A549 (cell line): ENCODE measurements around the gene GJA3. TPM values are rescaled to one million over a fixed set of nuclear protein-coding genes. Genes with fewer than 3 reads are reported as not detected.

Experiments
- ATAC-seq, 2 experiments: fragments of 200-7000 bp in 1 of 2; fragments of >200 bp in 1 of 2; cut with Nextera tagmentation in 1 of 2; cut with Tn5 transposase in 1 of 2; 3 replicates each; pipeline versions ENCODE4 v1.8.0 to v1.9.1; 2018 to 2020; ENCODE audit warnings: mild to moderate bottlenecking in 1 of 2, moderate library complexity in 1 of 2
- CTCF ChIA-PET: fragments of 300-600 bp; sonication (Branson Sonifier 250); formaldehyde crosslinking; extraction: SDS; loops from one replicate; lab custom pipeline; 2021; ENCODE audit warnings: antibody characterized with exemption, inconsistent platforms; lab: Yijun Ruan, JAX
- POLR2A ChIA-PET: fragments of 350-600 bp; formaldehyde crosslinking; extraction: SDS; loops from one replicate; lab custom pipeline; 2021; ENCODE audit warnings: antibody characterized with exemption, inconsistent platforms; lab: Yijun Ruan, JAX
- DNase-seq, 2 experiments: peaks; one replicate each; pipeline versions ENCODE4 v3.0.0 to v3.0.0-alpha.2; 2011 to 2016; ENCODE audit warnings: low read depth in 1 of 2, low spot score in 1 of 2
- FAIRE-seq: peaks from 2 replicates; lab custom pipeline; 2011; peaks lifted over from hg19 to GRCh38; lab: Jason Lieb, UNC
- H3K27ac ChIP-seq, 2 experiments: fragments of >200 bp; sonication (Bioruptor Twin); formaldehyde crosslinking; 3 replicates each; pipeline ENCODE4 v1.5.1; 2016 to 2017
- H3K4me1 ChIP-seq: fragments of >200 bp; sonication (Bioruptor Twin); formaldehyde crosslinking; 3 replicates; pipeline ENCODE4 v1.6.1; 2016
- H3K4me2 ChIP-seq: fragments of >200 bp; sonication (Bioruptor Twin); formaldehyde crosslinking; 3 replicates; pipeline ENCODE4 v1.6.1; 2016
- H3K4me3 ChIP-seq: fragments of >200 bp; sonication (Bioruptor Twin); formaldehyde crosslinking; 3 replicates; pipeline ENCODE4 v1.5.1; 2016
- H3K9me3 ChIP-seq: fragments of >200 bp; sonication (Bioruptor Twin); formaldehyde crosslinking; 3 replicates; pipeline ENCODE4 v1.6.1; 2016
- CTCF ChIP-seq: fragments of >200 bp; sonication (Bioruptor Twin); formaldehyde crosslinking; IDR thresholded peaks from 3 replicates; pipeline ENCODE4 v1.5.1; 2016
- EP300 ChIP-seq, 2 experiments: fragments of >200 bp; sonication (Bioruptor Twin); formaldehyde crosslinking; IDR thresholded peaks; 2 replicates in 1 of 2; 3 replicates in 1 of 2; pipeline ENCODE4 v1.6.1; 2016 to 2017
- FOSB ChIP-seq: fragments of 250-450 bp; sonication (Bioruptor Pico); IDR thresholded peaks from 2 replicates; pipeline ENCODE4 v1.5.0; 2020; ENCODE audit warnings: mild to moderate bottlenecking, moderate library complexity
- GATA3 ChIP-seq: IDR thresholded peaks from 2 replicates; pipeline ENCODE4 v1.6.1; 2012; ENCODE audit warnings: borderline replicate concordance
- HDAC2 ChIP-seq: fragments of 200-600 bp; sonication (generic); IDR thresholded peaks from 2 replicates; pipeline ENCODE4 v1.6.1; 2016
- HOXA7 ChIP-seq: fragments of 250-450 bp; sonication (Bioruptor Pico); IDR thresholded peaks from 2 replicates; pipeline ENCODE4 v1.5.0; 2020; ENCODE audit warnings: mild to moderate bottlenecking, moderate library complexity
- HOXB13 ChIP-seq: fragments of 250-450 bp; sonication (Bioruptor Pico); IDR thresholded peaks from 2 replicates; pipeline ENCODE4 v1.5.0; 2020; ENCODE audit warnings: low read depth, mild to moderate bottlenecking, moderate library complexity
- KDM1A ChIP-seq: fragments of 200-600 bp; sonication (generic); IDR thresholded peaks from 2 replicates; pipeline ENCODE4 v1.6.1; 2016; ENCODE audit warnings: low read depth, mild to moderate bottlenecking
- MYC ChIP-seq: IDR thresholded peaks from 2 replicates; pipeline ENCODE4 v1.6.1; 2012; ENCODE audit warnings: mild to moderate bottlenecking, inconsistent platforms, low read length, improper control_type of control experiment, borderline replicate concordance
- NR3C1 ChIP-seq: fragments of >200 bp; sonication (Bioruptor Twin); formaldehyde crosslinking; IDR thresholded peaks from 3 replicates; pipeline ENCODE4 v1.6.1; 2017
- POLR2AphosphoS2 ChIP-seq: conservative IDR thresholded peaks from 2 replicates; pipeline ENCODE4 v1.6.1; 2012; ENCODE audit warnings: low read length, improper control_type of control experiment, inconsistent platforms
- RAD21 ChIP-seq, 2 experiments: fragments of >200 bp in 1 of 2; sonication (Bioruptor Twin) in 1 of 2; formaldehyde crosslinking in 1 of 2; IDR thresholded peaks in 1 of 2; conservative IDR thresholded peaks in 1 of 2; 2 replicates in 1 of 2; 3 replicates in 1 of 2; pipeline ENCODE4 v1.6.1; 2012 to 2018; ENCODE audit warnings: inconsistent platforms in 1 of 2
- RNF2 ChIP-seq: fragments of 200-600 bp; sonication (generic); IDR thresholded peaks from 2 replicates; pipeline ENCODE4 v1.6.1; 2016; ENCODE audit warnings: low read depth, mild to moderate bottlenecking, antibody characterized with exemption, moderate library complexity, borderline replicate concordance
- TFCP2L1 ChIP-seq: fragments of 250-450 bp; sonication (Bioruptor Pico); IDR thresholded peaks from 2 replicates; pipeline ENCODE4 v1.5.0; 2021; ENCODE audit warnings: mild to moderate bottlenecking
- USF2 ChIP-seq: fragments of 450-650 bp; IDR thresholded peaks from 2 replicates; pipeline ENCODE4 v1.6.1; 2014; ENCODE audit warnings: antibody characterized with exemption
- ZC3H11A ChIP-seq: fragments of 450-650 bp; IDR thresholded peaks from 2 replicates; pipeline ENCODE4 v1.6.1; 2014; ENCODE audit warnings: antibody characterized with exemption, mild to moderate bottlenecking
- ZFP36 ChIP-seq: fragments of 450-650 bp; IDR thresholded peaks from 2 replicates; pipeline ENCODE4 v1.6.1; 2014; ENCODE audit warnings: borderline replicate concordance; ENCODE audit not compliant: partially characterized antibody
- ZSCAN20 ChIP-seq: fragments of 250-450 bp; sonication (Bioruptor Pico); IDR thresholded peaks from 2 replicates; pipeline ENCODE4 v1.8.0; 2022; ENCODE audit warnings: mild to moderate bottlenecking, moderate library complexity
- WGBS: methylation state at CpG from one replicate; pipeline ENCODE4 v1.1.6; 2017; ENCODE audit errors: missing lambda C conversion rate; 5-methylcytosine and 5-hydroxymethylcytosine counted together
- polyA plus RNA-seq, 4 experiments: library from polyadenylated mRNA; depleted of rRNA in 3 of 4; stranded (reverse); fragments of >200 nt; fragmentation: RNase III in 1 of 4; extraction: RNeasy Plus Mini Kit Qiagen cat#74134 plus additional on column Dnase treatment in 1 of 4; gene quantifications; 2 replicates in 3 of 4; 3 replicates in 1 of 4; pipeline ENCODE4 v1.2.3, GENCODE V29; 2011 to 2017

GJA3 gene
- polyA plus RNA-seq, 2 of the 4 experiments (the other 2 are of a cell fraction) = 0.06 to 0.19 TPM

DNA sequence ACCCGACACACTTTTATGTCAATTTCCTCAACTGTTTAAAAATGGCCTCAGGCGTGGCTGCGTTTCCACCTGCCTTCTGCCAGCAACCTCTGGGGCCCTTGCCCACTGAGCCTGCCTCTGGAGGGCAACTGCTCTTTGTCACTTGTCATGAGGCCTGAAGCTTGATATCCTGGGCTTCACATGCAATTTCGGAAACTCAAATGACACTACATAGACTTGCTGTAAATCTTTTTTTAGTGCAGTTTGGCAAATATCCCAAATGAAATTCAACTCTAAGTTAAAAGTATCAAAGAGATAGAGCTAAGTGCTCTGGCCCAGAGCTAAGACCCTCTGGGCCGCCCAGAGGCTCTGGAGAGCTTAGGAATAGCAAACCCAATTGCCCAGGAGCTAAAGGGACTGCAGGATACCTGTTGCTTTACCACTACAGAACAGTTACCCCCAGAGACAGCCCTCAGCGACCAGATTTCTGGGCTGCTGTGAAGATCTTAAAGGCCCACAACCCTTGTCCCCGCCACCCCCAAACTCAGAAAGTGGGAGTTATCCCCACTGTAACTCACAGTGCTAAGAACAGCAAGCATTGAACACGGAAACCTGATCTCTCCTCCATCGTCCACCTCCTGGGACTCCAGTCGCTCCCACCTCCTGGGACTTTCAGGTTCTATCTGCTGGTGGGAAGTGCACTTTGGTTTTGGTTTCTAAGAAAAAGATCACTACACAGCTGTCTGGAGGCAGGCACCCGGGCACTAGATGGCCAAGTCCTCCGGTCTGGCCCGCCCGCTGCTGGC is 19.4 kb downstream of the GJA3 start:
- Histone ChIP-seq H3K9me3 (no peaks in the 10 kb centered on the region), H3K4me3 (no peak overlapping the region), H3K4me1 (no peaks in the 10 kb centered on the region)
- CTCF ChIA-PET = interaction anchor here (1.4 to 2.3 kb wide), 2 partner anchors 14 to 21 kb away, joined by 4 to 7 read pairs; no protein-coding TSS in a partner anchor
- WGBS = 90% methylated on average over 7 of the region's 14 CpGs
- no peak for DNase-seq
- TF ChIP-seq POLR2AphosphoS2 = no peak
- no peak for TF ChIP-seq EP300 (IDR thresholded peaks at IDR 0.05)
- no peak for TF ChIP-seq CTCF
- no peak for TF ChIP-seq GATA3
- TF ChIP-seq RNF2 = no peak
- no peak for TF ChIP-seq HOXA7 (CRISPR knock-in tag)
- TF ChIP-seq, all 56 proteins: peak for 0
- no peak overlapping the region for H3K27ac ChIP-seq
- ATAC-seq (no peak), FAIRE-seq (no peak)
- H3K4me2 ChIP-seq = no peak overlapping the region
- POLR2A ChIA-PET = no interaction called here

GRCh38 chr13:20140487-20140886 is 20.4 kb downstream of the GJA3 start:
- no peak for FAIRE-seq
- 49% methylated on average over 4 of the region's 4 CpGs for WGBS
- Histone ChIP-seq H3K27ac (no peak overlapping the region), H3K9me3 (no peaks in the 10 kb centered on the region), H3K4me2 (no peak overlapping the region), H3K4me3 (no peak overlapping the region)
- ATAC-seq = no peak
- DNase-seq = no peak
- POLR2A ChIA-PET = no interaction called here
- TF ChIP-seq HOXB13 (CRISPR knock-in tag) (no peak), KDM1A (no peak), MYC (no peak), NR3C1 (no peak), ZC3H11A (no peak), ZSCAN20 (no peak), HDAC2 (no peak), FOSB (CRISPR knock-in tag) (no peak)
- TF ChIP-seq, all 56 proteins: peak for 0
- H3K4me1 ChIP-seq = no peaks in the 10 kb centered on the region
- CTCF ChIA-PET = no interaction called here

DNA sequence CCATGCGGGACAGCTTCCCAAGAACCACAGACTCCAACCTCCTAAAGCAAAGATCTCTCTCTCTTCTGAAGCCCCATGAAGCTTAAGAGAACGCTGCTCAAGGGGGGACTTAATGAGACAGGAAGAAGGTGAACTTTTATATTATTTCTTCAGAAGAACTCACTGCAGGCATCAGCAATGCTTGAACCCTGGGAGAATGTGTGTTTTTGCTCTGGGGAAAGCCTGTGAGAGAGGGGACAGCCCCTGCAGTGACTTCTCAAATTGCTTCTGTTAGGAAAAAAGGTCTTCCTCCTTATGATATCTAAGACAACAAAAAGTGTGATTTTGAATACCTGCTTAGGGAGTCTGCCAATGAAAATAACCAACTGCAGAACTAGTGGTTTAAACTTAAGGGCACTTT is 23.0 kb downstream of the GJA3 start:
- no peak for DNase-seq
- TF ChIP-seq HDAC2 (no peak), ZC3H11A (no peak), RAD21 (conservative IDR thresholded peaks at IDR 0.05 in 1 of 2, IDR thresholded peaks at IDR 0.05 in 1 of 2) (no peak), MYC (no peak), USF2 (no peak), TFCP2L1 (no peak), ZFP36 (no peak)
- WGBS = 74% methylated on average over 2 of the region's 2 CpGs
- POLR2A ChIA-PET = interaction anchor here (1.6 kb wide), 1 partner anchor 10 kb away, joined by 5 read pairs; no protein-coding TSS in a partner anchor
- CTCF ChIA-PET = interaction anchor here (0.9 to 1.9 kb wide), 5 partner anchors 9 to 566 kb away, joined by 3 to 10 read pairs (median 4); partner anchors contain the start of gene IL17D
- no peaks in the 10 kb centered on the region for H3K4me1 ChIP-seq
- ATAC-seq = no peak
- FAIRE-seq = no peak
- no peaks in the 10 kb centered on the region for H3K9me3 ChIP-seq
- H3K4me2 ChIP-seq = no peak overlapping the region
- no peak overlapping the region for H3K27ac ChIP-seq
- no peak overlapping the region for H3K4me3 ChIP-seq
